ENCODE data around the gene GANAB.

DNA sequence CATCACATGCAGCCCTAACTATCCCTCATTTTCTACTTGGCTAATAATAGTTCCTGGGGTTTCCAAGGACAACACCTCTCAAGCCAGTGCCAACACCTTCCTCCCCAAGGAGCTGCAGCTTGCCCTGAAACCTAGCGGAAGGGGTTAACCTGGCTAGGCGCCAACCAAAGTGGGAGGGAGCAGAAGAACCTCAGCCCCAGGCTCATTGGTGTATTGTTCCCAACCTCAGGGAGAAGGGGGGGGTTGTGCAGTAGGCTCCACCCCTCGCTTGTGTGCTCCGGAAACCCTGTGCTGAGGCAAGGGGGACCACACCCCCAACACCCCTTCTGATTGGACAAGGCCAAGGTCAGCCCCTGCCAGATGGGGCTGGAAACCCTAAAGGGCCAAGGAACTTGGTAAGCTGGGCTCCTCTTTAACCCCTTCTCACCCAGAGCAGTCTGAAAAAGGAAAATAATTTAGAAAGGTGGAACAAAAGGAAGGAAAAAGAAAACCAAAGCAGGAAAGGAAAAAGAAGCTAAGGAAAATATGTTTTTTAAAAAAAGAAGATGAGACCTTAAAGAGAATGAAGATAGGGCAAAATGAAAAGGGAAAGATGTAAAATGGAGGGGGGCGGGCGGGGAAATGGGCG is 47.2 kb downstream of the GANAB start:
- no peak for TF ChIP-seq POLR2A (IDR thresholded peaks at IDR 0.05; ENCODE audit: low read depth, low read length)
- TF ChIP-seq, protein P1, sequence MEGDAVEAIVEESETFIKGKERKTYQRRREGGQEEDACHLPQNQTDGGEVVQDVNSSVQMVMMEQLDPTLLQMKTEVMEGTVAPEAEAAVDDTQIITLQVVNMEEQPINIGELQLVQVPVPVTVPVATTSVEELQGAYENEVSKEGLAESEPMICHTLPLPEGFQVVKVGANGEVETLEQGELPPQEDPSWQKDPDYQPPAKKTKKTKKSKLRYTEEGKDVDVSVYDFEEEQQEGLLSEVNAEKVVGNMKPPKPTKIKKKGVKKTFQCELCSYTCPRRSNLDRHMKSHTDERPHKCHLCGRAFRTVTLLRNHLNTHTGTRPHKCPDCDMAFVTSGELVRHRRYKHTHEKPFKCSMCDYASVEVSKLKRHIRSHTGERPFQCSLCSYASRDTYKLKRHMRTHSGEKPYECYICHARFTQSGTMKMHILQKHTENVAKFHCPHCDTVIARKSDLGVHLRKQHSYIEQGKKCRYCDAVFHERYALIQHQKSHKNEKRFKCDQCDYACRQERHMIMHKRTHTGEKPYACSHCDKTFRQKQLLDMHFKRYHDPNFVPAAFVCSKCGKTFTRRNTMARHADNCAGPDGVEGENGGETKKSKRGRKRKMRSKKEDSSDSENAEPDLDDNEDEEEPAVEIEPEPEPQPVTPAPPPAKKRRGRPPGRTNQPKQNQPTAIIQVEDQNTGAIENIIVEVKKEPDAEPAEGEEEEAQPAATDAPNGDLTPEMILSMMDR (conservative IDR thresholded peaks at IDR 0.05; ENCODE audit: low read depth, low read length): no peak
- TF ChIP-seq RAD21 (IDR thresholded peaks at IDR 0.05; ENCODE audit: low read length): no peak
- peak; percentile 47; the same call in 1 of the 2 replicates for TF ChIP-seq CEBPB (IDR thresholded peaks at IDR 0.05; ENCODE audit: low read depth, low read length)
- TF ChIP-seq, protein P2, sequence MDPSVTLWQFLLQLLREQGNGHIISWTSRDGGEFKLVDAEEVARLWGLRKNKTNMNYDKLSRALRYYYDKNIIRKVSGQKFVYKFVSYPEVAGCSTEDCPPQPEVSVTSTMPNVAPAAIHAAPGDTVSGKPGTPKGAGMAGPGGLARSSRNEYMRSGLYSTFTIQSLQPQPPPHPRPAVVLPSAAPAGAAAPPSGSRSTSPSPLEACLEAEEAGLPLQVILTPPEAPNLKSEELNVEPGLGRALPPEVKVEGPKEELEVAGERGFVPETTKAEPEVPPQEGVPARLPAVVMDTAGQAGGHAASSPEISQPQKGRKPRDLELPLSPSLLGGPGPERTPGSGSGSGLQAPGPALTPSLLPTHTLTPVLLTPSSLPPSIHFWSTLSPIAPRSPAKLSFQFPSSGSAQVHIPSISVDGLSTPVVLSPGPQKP (IDR thresholded peaks at IDR 0.05; ENCODE audit: borderline replicate concordance, low read depth, low read length): no peak
- no peak for TF ChIP-seq BHLHE40 (IDR thresholded peaks at IDR 0.05; ENCODE audit: low read depth, low read length)
- no peak; the same call in 1 of the 2 replicates for TF ChIP-seq MAFK (IDR thresholded peaks at IDR 0.05; ENCODE audit: low read depth, low read length)
- peak; percentile 54; the same call in 1 of the 2 replicates for TF ChIP-seq MXI1 (IDR thresholded peaks at IDR 0.05; ENCODE audit: borderline replicate concordance, low read depth, low read length)
- TF ChIP-seq SMC3 (IDR thresholded peaks at IDR 0.05; ENCODE audit: low read depth, low read length): no peak
- no peak for TF ChIP-seq RCOR1 (IDR thresholded peaks at IDR 0.05; ENCODE audit: insufficient replicate concordance, low read length)
- TF ChIP-seq NFE2L2 (IDR thresholded peaks at IDR 0.05; ENCODE audit: low read depth, low read length): no peak
